K562 (cell line): ENCODE data around the gene MCM7. TPM values are rescaled to one million over a fixed set of nuclear protein-coding genes. Genes with fewer than 3 reads are reported as not detected.

Experiments
- ARID3A ChIP-seq: IDR thresholded peaks from 2 replicates; pipeline ENCODE4 v1.6.1; 2012; ENCODE audit warnings: low read depth, low read length, improper control_type of control experiment, borderline replicate concordance
- BRCA1 ChIP-seq, 2 experiments: fragments of 450-650 bp in 1 of 2; sonication (generic) in 1 of 2; formaldehyde crosslinking in 1 of 2; IDR thresholded peaks; 2 replicates each; pipeline versions ENCODE4 v1.5.0 to v1.6.1; 2017 to 2020; ENCODE audit warnings: mild to moderate bottlenecking in 1 of 2, missing genetic modification reagents in 1 of 2
- CHD7 ChIP-seq: fragments of 200-600 bp; sonication (generic); IDR thresholded peaks from one replicate; pipeline ENCODE4 v1.6.1; 2012; ENCODE audit warnings: mild to moderate bottlenecking, low read depth, low read length, inconsistent platforms
- NCOA2 ChIP-seq, 2 experiments: fragments of 450-650 bp; IDR thresholded peaks; 2 replicates each; pipeline ENCODE4 v1.6.1; 2018; ENCODE audit warnings: mild to moderate bottlenecking in 2 of 2, moderate library complexity in 1 of 2; ENCODE audit not compliant: partially characterized antibody in 2 of 2
- PBX2 ChIP-seq, 2 experiments: IDR thresholded peaks in 1 of 2; conservative IDR thresholded peaks in 1 of 2; 2 replicates each; pipeline ENCODE4 v1.6.1; 2016; ENCODE audit warnings: low read depth in 2 of 2, mild to moderate bottlenecking in 1 of 2, missing compliant biosample characterization in 1 of 2, missing genetic modification characterization in 1 of 2, moderate library complexity in 1 of 2
- SMARCA4 ChIP-seq: fragments of 450-650 bp; IDR thresholded peaks from 2 replicates; pipeline ENCODE4 v1.6.1; 2016
- YY1 ChIP-seq, 3 experiments: IDR thresholded peaks; 2 replicates each; pipeline ENCODE4 v1.6.1; 2011; ENCODE audit warnings: low read length in 2 of 3, mild to moderate bottlenecking in 2 of 3, moderate library complexity in 2 of 3, borderline replicate concordance in 1 of 3, control low read depth in 1 of 3, low read depth in 1 of 3; ENCODE audit not compliant: insufficient read depth in 3 of 3, insufficient replicate concordance in 2 of 3, control insufficient read depth in 1 of 3, insufficient read length in 1 of 3; ENCODE audit errors: extremely low read depth in 1 of 3
- ZNF121 ChIP-seq: sonication (generic); formaldehyde crosslinking; conservative IDR thresholded peaks from 2 replicates; pipeline ENCODE4 v1.8.0; 2022; ENCODE audit warnings: missing genetic modification reagents
- ZNF165 ChIP-seq: fragments of 250-450 bp; sonication (Bioruptor Pico); IDR thresholded peaks from 2 replicates; pipeline ENCODE4 v1.4.0; 2020; ENCODE audit warnings: borderline replicate concordance
- polyA plus RNA-seq, 8 experiments: library from polyadenylated mRNA; depleted of rRNA in 4 of 8; stranded (reverse) in 5 of 8; unstranded in 3 of 8; fragments of >200 nt; fragmentation: Nextera tagmentation in 2 of 8; fragmentation: Illumina TruSeq in 1 of 8; extraction: Ambion mirVana in 2 of 8; extraction: Trizol in 1 of 8; gene quantifications; 2 replicates each; pipeline versions ENCODE4 v1.2.1 to v1.2.3, GENCODE V29; 2011 to 2014; ENCODE audit warnings: inconsistent platforms in 1 of 8, missing spikeins in 1 of 8
- total RNA-seq, 7 experiments: library from RNA; depleted of rRNA in 6 of 7; stranded (reverse); fragments of >200 nt in 6 of 7; fragmentation: Illumina TruSeq in 2 of 7; extraction: Trizol in 2 of 7; gene quantifications; 2 replicates each; pipeline versions ENCODE4 v1.2.1 to v1.2.3, GENCODE V29; 2011 to 2021; ENCODE audit warnings: low replicate concordance in 1 of 7

The MCM7 gene
- total and polyA plus RNA-seq, 9 of the 15 experiments (the other 6 are each of a cell fraction or from before 2014, with no cell fraction given), result 329 to 856 (median 437) TPM

GRCh38 chr7:100088095-100088620 is 13.0 kb downstream of the MCM7 start (continued):
- peak; percentile 76 for TF ChIP-seq ZNF121 (CRISPR knock-in tag)
- TF ChIP-seq CHD7, result no peak
- no peak for TF ChIP-seq ZNF165 (CRISPR knock-in tag)
- no peak for TF ChIP-seq YY1 (IDR thresholded peaks at IDR 0.05; ENCODE audit: borderline replicate concordance in 1 of 3, control insufficient read depth in 1 of 3, extremely low read depth in 1 of 3, insufficient read depth in 3 of 3, insufficient read length in 1 of 3, insufficient replicate concordance in 2 of 3, low read depth in 1 of 3, low read length in 2 of 3)
- no peak for TF ChIP-seq BRCA1 (IDR thresholded peaks at IDR 0.05)
- TF ChIP-seq BRCA1 (CRISPR knock-in tag; IDR thresholded peaks at IDR 0.05), result no peak
- no peak for TF ChIP-seq SMARCA4
- TF ChIP-seq NCOA2 (IDR thresholded peaks at IDR 0.05; ENCODE audit: partially characterized antibody in 2 of 2), result no peak
- TF ChIP-seq ARID3A, result no peak
- no peak for TF ChIP-seq PBX2 (CRISPR knock-in tag; IDR thresholded peaks at IDR 0.05; ENCODE audit: low read depth)
- no peak for TF ChIP-seq PBX2 (tag; conservative IDR thresholded peaks at IDR 0.05; ENCODE audit: low read depth)
